ENCODE measurements around the gene CDR2L.

GRCh38 chr17:74947041-74947754 lies 40.2 kb upstream of the CDR2L start:
- TF ChIP-seq POLR2A (IDR thresholded peaks at IDR 0.05; ENCODE audit: low read depth), result no peak
- no peak for TF ChIP-seq CTCF (IDR thresholded peaks at IDR 0.05)
